Neural cell (in vitro differentiated cells): ENCODE results near the gene IQSEC2. TPM values are rescaled to one million over a fixed set of nuclear protein-coding genes. Genes with fewer than 3 reads are reported as not detected.

Source experiments
- polyA plus RNA-seq: library from polyadenylated mRNA; depleted of rRNA; stranded (reverse); fragments of >200 nt; gene quantifications from 2 replicates; pipeline ENCODE4 v1.2.3, GENCODE V29; 2014
- small RNA-seq, 3 experiments: library from RNA; depleted of rRNA; stranded (forward); fragments of <200 nt; gene quantifications; one replicate each; pipeline ENCODE3, GENCODE V24; 2012

IQSEC2 gene
- polyA plus RNA-seq, 1 donor from 2014 or later, result 2.4 TPM

Small RNAs within 50 kb of the gene (small RNA-seq; reads per million reads assigned to genes)
- gene RF00019, result 0 to 1.2 (median 0) reads per million in 3 experiments

Other genes starting within 250 kb of the IQSEC2 start
- gene GPR173, start 232.8 kb downstream of the IQSEC2 start, polyA plus RNA-seq, result 26.9 and 30.8 TPM in 2 replicates
- gene TSPYL2, start 199.2 kb downstream of the IQSEC2 start, polyA plus RNA-seq, result 40.2 and 43.2 TPM in 2 replicates
- gene KANTR, start 187.4 kb downstream of the IQSEC2 start, polyA plus RNA-seq, result 35.4 and 37.5 TPM in 2 replicates
- 67.8 and 90.8 TPM in 2 replicates for gene KDM5C, start 56.4 kb downstream of the IQSEC2 start, polyA plus RNA-seq
- 11.4 and 12.2 TPM in 2 replicates for gene SMC1A, start 141.1 kb upstream of the IQSEC2 start, polyA plus RNA-seq
- gene RIBC1, start 141.3 kb upstream of the IQSEC2 start, polyA plus RNA-seq, result 0.84 and 2.2 TPM in 2 replicates
- gene HSD17B10, start 152.8 kb upstream of the IQSEC2 start, polyA plus RNA-seq, result 111 and 112 TPM in 2 replicates